ENCODE measurements around the gene ADAMTSL5. TPM values are rescaled to one million over a fixed set of nuclear protein-coding genes. Genes with fewer than 3 reads are reported as not detected.

Gene ADAMTSL5
- total and polyA plus RNA-seq, 4 donors: 0.09 to 1.8 (median 1.1) TPM

- TF ChIP-seq HNF4A (conservative IDR thresholded peaks at IDR 0.05): no peak
Observed at GRCh38 chr19:1471515-1472160, 41.2 kb downstream of the ADAMTSL5 start (continued).

- 9% methylated on average over 28 of the region's 28 CpGs for WGBS
- peak overlapping the region in 1 of 3 donors; percentile 50 for H3K4me3 ChIP-seq (ENCODE audit: low read depth in 1 of 3, low read length in 3 of 3)
Observed at GRCh38 chr19:1471010-1471514, 41.8 kb downstream of the ADAMTSL5 start.

More at GRCh38 chr19:1471010-1471514, 41.8 kb downstream of the ADAMTSL5 start:
- Histone ChIP-seq H3K4me1 (ENCODE audit: control insufficient read depth in 4 of 4, insufficient read depth in 4 of 4, low read length in 3 of 4) (peaks cover 30 to 66% (median 40%) of the 10 kb centered on the region in 4 donors), H3K27me3 (ENCODE audit: control insufficient read depth in 4 of 4, insufficient read depth in 4 of 4, low read length in 3 of 4) (peaks cover 0 to 9% (median 7%) of the 10 kb centered on the region in 4 donors), H3K36me3 (ENCODE audit: control insufficient read depth in 4 of 4, insufficient read depth in 3 of 4, low read depth in 1 of 4, low read length in 3 of 4) (peaks cover 0 to 4% (median 0%) of the 10 kb centered on the region in 4 donors), H3K9me3 (ENCODE audit: control insufficient read depth in 4 of 4, low read length in 3 of 4) (no peaks in the 10 kb centered on the region), H3K27ac (ENCODE audit: low read depth in 1 of 2, low read length in 2 of 2) (no peak overlapping the region), H3K9ac (ENCODE audit: low read depth in 1 of 2, low read length in 2 of 2) (no peak overlapping the region)
- TF ChIP-seq EGR1 (IDR thresholded peaks at IDR 0.05; ENCODE audit: low read depth in 2 of 2) (no peak), TAF1 (conservative IDR thresholded peaks at IDR 0.05) (no peak), FOXA1 (IDR thresholded peaks at IDR 0.05) (no peak), SP1 (IDR thresholded peaks at IDR 0.05) (no peak), MAX (IDR thresholded peaks at IDR 0.05) (no peak), JUND (IDR thresholded peaks at IDR 0.05) (no peak), CTCF (IDR thresholded peaks at IDR 0.05; ENCODE audit: low read depth, low read length, missing input control) (no peak), ZBTB33 (IDR thresholded peaks at IDR 0.05) (no peak), REST (IDR thresholded peaks at IDR 0.05) (no peak), ATF3 (IDR thresholded peaks at IDR 0.05) (no peak), FOXA2 (IDR thresholded peaks at IDR 0.05) (no peak), RXRA (IDR thresholded peaks at IDR 0.05) (no peak), HNF4G (IDR thresholded peaks at IDR 0.05) (no peak), RAD21 (IDR thresholded peaks at IDR 0.05) (no peak)
- no peak for DNase-seq (ENCODE audit: low spot score)

All from liver (tissue), 9 donors.